ENCODE measurements around the gene MDFI. TPM values are rescaled to one million over a fixed set of nuclear protein-coding genes. Genes with fewer than 3 reads are reported as not detected.

Gene MDFI
- total RNA-seq, 1 experiment from 2014 or later: 19.4 TPM

DNA sequence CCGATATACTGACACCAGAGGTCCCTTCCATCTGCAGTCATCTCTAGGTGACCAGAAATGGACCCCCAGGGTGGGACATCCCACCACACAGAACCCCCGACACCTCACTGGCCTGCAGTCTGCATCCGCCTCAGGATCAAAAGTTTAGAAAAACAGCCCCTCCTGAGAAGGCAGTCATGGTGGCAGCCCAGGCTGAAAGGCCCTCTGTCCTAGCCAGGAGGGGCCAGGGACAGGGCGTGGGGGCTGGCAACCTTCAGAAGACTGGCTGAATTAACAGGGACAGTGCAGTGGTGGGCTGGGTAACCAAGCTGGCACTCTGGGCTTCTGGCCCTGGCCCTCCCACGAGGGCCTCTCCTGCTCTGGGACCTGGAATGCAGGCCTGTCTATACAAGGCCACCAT is 34.3 kb upstream of the MDFI start:
- no TSS peak for BruUV-seq (replicated peaks)
- no peaks in the 10 kb centered on the region for H4K20me1 ChIP-seq (ENCODE audit: insufficient read depth)
- no peaks in the 10 kb centered on the region for H3K9me3 ChIP-seq (ENCODE audit: insufficient read depth, low read depth)
- no peak overlapping the region for H3K27ac ChIP-seq
- no peaks in the 10 kb centered on the region for H3K27me3 ChIP-seq (ENCODE audit: insufficient read depth, low read depth)
- peaks cover 7% of the 10 kb centered on the region; the same call in 1 of the 2 replicates for H3F3A ChIP-seq (ENCODE audit: insufficient read depth, low read depth)
- no peaks in the 10 kb centered on the region for H3K9me2 ChIP-seq (ENCODE audit: insufficient read depth)
- H3K36me3 ChIP-seq (ENCODE audit: low read depth): no peaks in the 10 kb centered on the region
- no peak for DNase-seq
- H3K4me1 ChIP-seq (replicated peaks; ENCODE audit: insufficient read depth): no peaks in the 10 kb centered on the region
- no peak overlapping the region for H2AFZ ChIP-seq
- H3K79me2 ChIP-seq (ENCODE audit: low read depth): no peaks in the 10 kb centered on the region
- no peak overlapping the region for H3K4me2 ChIP-seq
- CTCF ChIA-PET: interaction anchor here (0.6 to 2.2 kb wide), 2 partner anchors 78 to 116 kb away, joined by 3 to 18 read pairs; no protein-coding TSS in a partner anchor
- intact Hi-C loops (cut with micrococcal nuclease; ENCODE audit: unreplicated experiment): loop anchor here (5.0 kb wide), 1 partner anchor 297 kb away; no protein-coding TSS in a partner anchor
- no peak overlapping the region for H3K4me3 ChIP-seq
- no peak for TF ChIP-seq EZH2 (IDR thresholded peaks at IDR 0.05; ENCODE audit: low read depth)
- TF ChIP-seq CTCF (conservative IDR thresholded peaks at IDR 0.05): no peak
- POLR2A ChIA-PET (ENCODE audit: unreplicated experiment): no interaction called here

DNA sequence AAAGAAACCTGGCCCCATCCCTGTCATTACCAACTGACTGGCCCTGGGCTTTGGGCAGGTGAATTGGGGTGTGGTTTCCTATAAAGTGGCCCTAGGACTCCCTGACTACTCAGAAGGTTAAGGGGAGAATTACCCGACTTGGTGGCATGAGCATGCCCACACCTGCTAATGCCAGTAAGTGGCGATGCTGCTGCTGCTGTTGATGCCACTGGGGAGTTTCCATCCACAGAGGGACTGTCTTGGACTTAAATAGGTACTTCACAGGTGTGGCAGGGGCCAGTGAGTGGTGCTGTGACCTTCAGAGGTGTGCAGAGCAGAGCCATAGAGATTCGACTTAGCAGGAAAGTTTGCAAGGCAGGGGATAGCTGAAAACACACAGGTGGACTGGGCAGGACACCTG is 32.6 kb upstream of the MDFI start:
- no peak for DNase-seq
- CTCF ChIA-PET: interaction anchor here (0.7 kb wide), 1 partner anchor 48 kb away, joined by 7 read pairs; no protein-coding TSS in a partner anchor
- H4K20me1 ChIP-seq (ENCODE audit: insufficient read depth): no peaks in the 10 kb centered on the region
- intact Hi-C loops (cut with micrococcal nuclease; ENCODE audit: unreplicated experiment): no loop called here
- H3K4me2 ChIP-seq: no peak overlapping the region
- H2AFZ ChIP-seq: no peak overlapping the region
- H3K36me3 ChIP-seq (ENCODE audit: low read depth): no peaks in the 10 kb centered on the region
- H3F3A ChIP-seq (ENCODE audit: insufficient read depth, low read depth): peaks cover 7% of the 10 kb centered on the region; the same call in 1 of the 2 replicates
- no peaks in the 10 kb centered on the region for H3K9me3 ChIP-seq (ENCODE audit: insufficient read depth, low read depth)
- no peaks in the 10 kb centered on the region for H3K4me1 ChIP-seq (replicated peaks; ENCODE audit: insufficient read depth)
- TF ChIP-seq CTCF (conservative IDR thresholded peaks at IDR 0.05) (no peak), EZH2 (IDR thresholded peaks at IDR 0.05; ENCODE audit: low read depth) (no peak)
- POLR2A ChIA-PET (ENCODE audit: unreplicated experiment): no interaction called here
- H3K4me3 ChIP-seq: no peak overlapping the region
- no peak overlapping the region for H3K27ac ChIP-seq
- no peaks in the 10 kb centered on the region for H3K27me3 ChIP-seq (ENCODE audit: insufficient read depth, low read depth)
- no TSS peak for BruUV-seq (replicated peaks)
- no peaks in the 10 kb centered on the region for H3K79me2 ChIP-seq (ENCODE audit: low read depth)
- no peaks in the 10 kb centered on the region for H3K9me2 ChIP-seq (ENCODE audit: insufficient read depth)

- intact Hi-C loops (cut with micrococcal nuclease; ENCODE audit: unreplicated experiment): no loop called here
- no peaks in the 10 kb centered on the region for H3K27me3 ChIP-seq (ENCODE audit: insufficient read depth, low read depth)
- no peaks in the 10 kb centered on the region for H3K4me1 ChIP-seq (replicated peaks; ENCODE audit: insufficient read depth)
- POLR2A ChIA-PET (ENCODE audit: unreplicated experiment): no interaction called here
- no peak overlapping the region for H3K27ac ChIP-seq
- no peak overlapping the region for H3K4me2 ChIP-seq
- no peak overlapping the region for H2AFZ ChIP-seq
- no peaks in the 10 kb centered on the region for H3K79me2 ChIP-seq (ENCODE audit: low read depth)
- no peaks in the 10 kb centered on the region for H3K9me3 ChIP-seq (ENCODE audit: insufficient read depth, low read depth)
- BruUV-seq (replicated peaks): no TSS peak
- H3K36me3 ChIP-seq (ENCODE audit: low read depth): no peaks in the 10 kb centered on the region
- TF ChIP-seq EZH2 (IDR thresholded peaks at IDR 0.05; ENCODE audit: low read depth) (no peak), CTCF (conservative IDR thresholded peaks at IDR 0.05) (no peak)
- CTCF ChIA-PET: no interaction called here
- peaks cover 7% of the 10 kb centered on the region; the same call in 1 of the 2 replicates for H3F3A ChIP-seq (ENCODE audit: insufficient read depth, low read depth)
- H4K20me1 ChIP-seq (ENCODE audit: insufficient read depth): no peaks in the 10 kb centered on the region
- H3K4me3 ChIP-seq: no peak overlapping the region
- no peak for DNase-seq
- no peaks in the 10 kb centered on the region for H3K9me2 ChIP-seq (ENCODE audit: insufficient read depth)
These were observed 31.2 kb upstream of the MDFI start for GRCh38 chr6:41607036-41607435.

Data from PC-9 (cell line).